Measurements from ENCODE around the gene CCL27. TPM values are rescaled to one million over a fixed set of nuclear protein-coding genes. Genes with fewer than 3 reads are reported as not detected.

Gene CCL27
- polyA plus RNA-seq, 1 donor = 0.18 TPM

DNA sequence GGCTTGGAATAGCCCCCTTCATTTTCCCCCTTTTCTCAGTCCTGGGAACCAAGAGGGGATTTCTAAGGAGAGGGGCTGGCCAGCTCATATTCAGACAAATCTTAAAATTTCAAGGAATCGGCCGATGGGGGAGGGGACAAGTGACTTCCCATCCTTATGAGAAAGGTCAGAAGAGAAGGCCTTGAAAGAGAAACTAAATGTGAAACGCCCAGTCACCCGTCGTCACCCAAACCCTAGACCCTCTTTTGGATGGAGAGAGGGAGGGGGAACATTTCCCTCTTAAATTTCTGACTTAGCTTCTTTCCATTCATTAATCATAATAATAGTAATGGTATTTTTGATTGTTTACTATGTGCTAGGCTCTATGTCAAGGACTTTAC, 29.5 kb upstream of the CCL27 start:
- Histone ChIP-seq H3K4me3 (ENCODE audit: low read length) (no peak overlapping the region), H3K4me1 (ENCODE audit: control insufficient read depth, insufficient read depth, low read length) (no peaks in the 10 kb centered on the region), H3K27ac (ENCODE audit: low read length) (no peak overlapping the region), H3K9me3 (ENCODE audit: control insufficient read depth, low read depth, low read length) (no peaks in the 10 kb centered on the region), H3K27me3 (ENCODE audit: control insufficient read depth, insufficient read depth, low read length) (peaks cover 3% of the 10 kb centered on the region), H3K36me3 (ENCODE audit: control insufficient read depth, insufficient read depth, low read length) (no peaks in the 10 kb centered on the region)
- WGBS (ENCODE audit: insufficient coverage, low lambda C conversion rate) = no CpG with 5 or more reads among the region's 5 CpGs
- DNase-seq = no peak

GRCh38 chr9:34690983-34691935, 28.8 kb upstream of the CCL27 start, which contains the start of gene CCL19:
Gene CCL19, minus strand, starts transcription at chr9:34691276. Its CDS starts 137 bp downstream, at chr9:34691139.
- Histone ChIP-seq H3K36me3 (ENCODE audit: control insufficient read depth, insufficient read depth, low read length) (no peaks in the 10 kb centered on the region), H3K27ac (ENCODE audit: low read length) (no peak within 1 kb of the TSS), H3K27me3 (ENCODE audit: control insufficient read depth, insufficient read depth, low read length) (no peaks in the 10 kb centered on the region), H3K4me1 (ENCODE audit: control insufficient read depth, insufficient read depth, low read length) (no peaks in the 10 kb centered on the region), H3K4me3 (ENCODE audit: low read length) (no peak within 1 kb of the TSS), H3K9me3 (ENCODE audit: control insufficient read depth, low read depth, low read length) (no peaks in the 10 kb centered on the region)
- no peak for DNase-seq
- 100% methylated on average over 1 of the region's 6 CpGs for WGBS (ENCODE audit: insufficient coverage, low lambda C conversion rate)

GRCh38 chr9:34689512-34689911, 27.1 kb upstream of the CCL27 start:
- H3K27ac ChIP-seq (ENCODE audit: low read length) = no peak overlapping the region
- no peaks in the 10 kb centered on the region for H3K36me3 ChIP-seq (ENCODE audit: control insufficient read depth, insufficient read depth, low read length)
- no peaks in the 10 kb centered on the region for H3K4me1 ChIP-seq (ENCODE audit: control insufficient read depth, insufficient read depth, low read length)
- H3K9me3 ChIP-seq (ENCODE audit: control insufficient read depth, low read depth, low read length) = no peaks in the 10 kb centered on the region
- WGBS (ENCODE audit: insufficient coverage, low lambda C conversion rate) = no CpG with 5 or more reads among the region's 8 CpGs
- no peaks in the 10 kb centered on the region for H3K27me3 ChIP-seq (ENCODE audit: control insufficient read depth, insufficient read depth, low read length)
- DNase-seq = no peak
- H3K4me3 ChIP-seq (ENCODE audit: low read length) = no peak overlapping the region

DNA sequence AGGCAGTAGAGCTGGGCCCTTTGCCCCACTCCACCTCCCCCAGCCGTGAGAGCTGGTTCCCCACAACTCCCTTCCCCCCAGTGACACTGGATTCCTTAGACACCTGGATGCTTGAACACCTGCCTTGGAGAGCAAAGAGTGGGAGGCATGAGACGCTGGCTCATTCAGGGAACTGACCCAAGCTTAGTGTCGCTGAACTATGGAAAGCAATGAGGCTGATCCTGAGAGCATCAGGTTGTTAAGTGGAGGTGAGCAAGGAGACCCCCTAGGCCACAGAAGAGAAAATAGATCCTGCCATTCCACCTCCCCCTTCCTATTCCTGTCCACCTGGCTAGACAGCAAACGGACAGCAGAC, 26.6 kb upstream of the CCL27 start:
- H3K4me1 ChIP-seq (ENCODE audit: control insufficient read depth, insufficient read depth, low read length) = no peaks in the 10 kb centered on the region
- H3K9me3 ChIP-seq (ENCODE audit: control insufficient read depth, low read depth, low read length) = no peaks in the 10 kb centered on the region
- H3K4me3 ChIP-seq (ENCODE audit: low read length) = no peak overlapping the region
- H3K27ac ChIP-seq (ENCODE audit: low read length) = no peak overlapping the region
- DNase-seq = no peak
- H3K27me3 ChIP-seq (ENCODE audit: control insufficient read depth, insufficient read depth, low read length) = no peaks in the 10 kb centered on the region
- no peaks in the 10 kb centered on the region for H3K36me3 ChIP-seq (ENCODE audit: control insufficient read depth, insufficient read depth, low read length)
- no CpG with 5 or more reads among the region's 4 CpGs for WGBS (ENCODE audit: insufficient coverage, low lambda C conversion rate)

GRCh38 chr9:34688329-34689115, 26.1 kb upstream of the CCL27 start:
- no CpG with 5 or more reads among the region's 5 CpGs for WGBS (ENCODE audit: insufficient coverage, low lambda C conversion rate)
- H3K4me1 ChIP-seq (ENCODE audit: control insufficient read depth, insufficient read depth, low read length) = no peaks in the 10 kb centered on the region
- H3K27me3 ChIP-seq (ENCODE audit: control insufficient read depth, insufficient read depth, low read length) = no peaks in the 10 kb centered on the region
- H3K27ac ChIP-seq (ENCODE audit: low read length) = no peak overlapping the region
- DNase-seq = no peak
- H3K36me3 ChIP-seq (ENCODE audit: control insufficient read depth, insufficient read depth, low read length) = no peaks in the 10 kb centered on the region
- H3K4me3 ChIP-seq (ENCODE audit: low read length) = no peak overlapping the region
- H3K9me3 ChIP-seq (ENCODE audit: control insufficient read depth, low read depth, low read length) = no peaks in the 10 kb centered on the region

DNA sequence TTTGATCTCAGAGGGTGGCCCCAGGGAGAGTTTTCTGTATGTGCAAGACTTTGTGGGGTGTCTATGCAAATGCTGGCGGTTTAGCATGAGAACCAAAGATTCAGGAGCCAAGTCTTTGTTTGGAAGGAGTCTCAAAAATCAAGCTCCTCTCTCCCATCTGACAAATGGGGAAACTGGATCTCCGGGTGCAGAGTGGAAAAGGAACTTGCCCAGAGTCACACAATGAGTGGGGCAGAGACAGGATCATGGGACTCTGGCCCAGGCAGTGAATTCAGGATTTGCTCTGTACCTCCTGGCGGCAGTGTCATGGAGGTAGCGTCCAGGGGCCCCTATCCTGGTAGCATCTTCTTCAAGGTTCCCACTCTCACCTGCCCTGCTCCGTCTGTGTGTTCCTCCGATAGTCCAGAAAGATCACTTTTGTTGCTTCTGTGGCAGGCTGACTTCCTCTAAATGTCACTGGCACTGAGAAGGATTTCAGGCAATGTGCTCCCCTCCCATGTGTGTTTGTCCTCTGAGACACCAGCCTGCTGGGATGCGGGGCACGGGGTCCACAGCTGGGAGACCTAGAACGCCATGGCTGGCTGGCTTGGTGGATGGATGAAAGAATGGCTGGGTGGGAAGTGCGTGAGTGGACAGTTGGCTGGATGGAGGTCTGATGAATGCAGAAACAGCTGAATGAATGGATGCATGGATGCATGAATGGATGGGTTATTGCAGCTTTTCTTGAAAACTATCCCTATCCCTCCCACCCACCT, 25.0 kb upstream of the CCL27 start:
- WGBS (ENCODE audit: insufficient coverage, low lambda C conversion rate) = no CpG with 5 or more reads among the region's 10 CpGs
- Histone ChIP-seq H3K4me3 (ENCODE audit: low read length) (no peak overlapping the region), H3K4me1 (ENCODE audit: control insufficient read depth, insufficient read depth, low read length) (no peaks in the 10 kb centered on the region), H3K27me3 (ENCODE audit: control insufficient read depth, insufficient read depth, low read length) (no peaks in the 10 kb centered on the region), H3K27ac (ENCODE audit: low read length) (no peak overlapping the region), H3K36me3 (ENCODE audit: control insufficient read depth, insufficient read depth, low read length) (no peaks in the 10 kb centered on the region), H3K9me3 (ENCODE audit: control insufficient read depth, low read depth, low read length) (no peaks in the 10 kb centered on the region)
- DNase-seq = no peak

- H3K9me3 ChIP-seq (ENCODE audit: control insufficient read depth, low read depth, low read length) = no peaks in the 10 kb centered on the region
- WGBS (ENCODE audit: insufficient coverage, low lambda C conversion rate) = no CpG with 5 or more reads among the region's 1 CpG
- H3K27ac ChIP-seq (ENCODE audit: low read length) = no peak overlapping the region
- H3K27me3 ChIP-seq (ENCODE audit: control insufficient read depth, insufficient read depth, low read length) = no peaks in the 10 kb centered on the region
- no peak overlapping the region for H3K4me3 ChIP-seq (ENCODE audit: low read length)
- no peaks in the 10 kb centered on the region for H3K36me3 ChIP-seq (ENCODE audit: control insufficient read depth, insufficient read depth, low read length)
- no peak for DNase-seq
- H3K4me1 ChIP-seq (ENCODE audit: control insufficient read depth, insufficient read depth, low read length) = no peaks in the 10 kb centered on the region
These were observed 24.3 kb upstream of the CCL27 start for GRCh38 chr9:34686732-34687131.

DNA sequence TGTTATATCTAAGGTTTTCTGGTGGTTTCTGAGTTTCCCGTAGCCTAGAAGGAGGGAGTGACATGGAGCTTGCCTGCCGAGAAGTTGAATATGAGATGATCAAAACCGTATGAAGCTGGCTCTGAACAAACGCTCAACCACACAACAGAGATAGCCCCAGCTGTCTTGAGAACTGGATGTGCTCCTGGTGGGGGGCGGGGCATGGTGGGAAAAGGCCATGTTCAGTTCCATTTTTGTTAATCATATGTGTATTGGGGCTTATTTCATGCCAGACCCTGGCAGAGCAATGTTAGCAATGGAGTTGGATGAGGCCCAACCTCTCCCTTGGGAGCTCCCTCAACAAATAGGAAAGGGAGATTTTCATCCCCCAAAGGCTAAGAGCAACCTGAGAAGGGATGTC, 23.8 kb upstream of the CCL27 start:
- no peak overlapping the region for H3K4me3 ChIP-seq (ENCODE audit: low read length)
- H3K9me3 ChIP-seq (ENCODE audit: control insufficient read depth, low read depth, low read length) = no peaks in the 10 kb centered on the region
- no peak for DNase-seq
- H3K36me3 ChIP-seq (ENCODE audit: control insufficient read depth, insufficient read depth, low read length) = no peaks in the 10 kb centered on the region
- no peaks in the 10 kb centered on the region for H3K4me1 ChIP-seq (ENCODE audit: control insufficient read depth, insufficient read depth, low read length)
- WGBS (ENCODE audit: insufficient coverage, low lambda C conversion rate) = no CpG with 5 or more reads among the region's 5 CpGs
- H3K27me3 ChIP-seq (ENCODE audit: control insufficient read depth, insufficient read depth, low read length) = no peaks in the 10 kb centered on the region
- H3K27ac ChIP-seq (ENCODE audit: low read length) = no peak overlapping the region

DNA sequence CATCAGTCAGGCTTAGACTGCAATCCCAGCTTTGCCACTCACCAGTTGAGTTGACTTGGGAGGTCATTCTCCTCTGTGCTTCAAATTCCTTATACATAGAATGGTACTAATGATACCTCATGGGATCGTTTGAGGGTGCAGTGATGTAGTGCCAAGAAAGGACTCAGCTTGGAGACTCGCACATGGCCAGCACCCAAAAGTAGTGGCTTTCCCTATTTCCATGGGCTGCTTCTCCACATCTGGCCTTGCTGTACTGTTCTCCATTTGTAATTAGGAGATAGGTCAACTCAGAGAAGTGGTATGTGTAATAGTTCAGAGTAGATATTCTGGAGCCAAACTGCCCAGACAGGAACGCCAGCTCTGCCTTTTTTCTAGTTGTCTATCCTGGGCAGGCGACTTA, 23.1 kb upstream of the CCL27 start:
- no peak overlapping the region for H3K4me3 ChIP-seq (ENCODE audit: low read length)
- no CpG with 5 or more reads among the region's 4 CpGs for WGBS (ENCODE audit: insufficient coverage, low lambda C conversion rate)
- no peaks in the 10 kb centered on the region for H3K27me3 ChIP-seq (ENCODE audit: control insufficient read depth, insufficient read depth, low read length)
- DNase-seq = no peak
- H3K9me3 ChIP-seq (ENCODE audit: control insufficient read depth, low read depth, low read length) = no peaks in the 10 kb centered on the region
- H3K27ac ChIP-seq (ENCODE audit: low read length) = no peak overlapping the region
- no peaks in the 10 kb centered on the region for H3K36me3 ChIP-seq (ENCODE audit: control insufficient read depth, insufficient read depth, low read length)
- no peaks in the 10 kb centered on the region for H3K4me1 ChIP-seq (ENCODE audit: control insufficient read depth, insufficient read depth, low read length)

DNA sequence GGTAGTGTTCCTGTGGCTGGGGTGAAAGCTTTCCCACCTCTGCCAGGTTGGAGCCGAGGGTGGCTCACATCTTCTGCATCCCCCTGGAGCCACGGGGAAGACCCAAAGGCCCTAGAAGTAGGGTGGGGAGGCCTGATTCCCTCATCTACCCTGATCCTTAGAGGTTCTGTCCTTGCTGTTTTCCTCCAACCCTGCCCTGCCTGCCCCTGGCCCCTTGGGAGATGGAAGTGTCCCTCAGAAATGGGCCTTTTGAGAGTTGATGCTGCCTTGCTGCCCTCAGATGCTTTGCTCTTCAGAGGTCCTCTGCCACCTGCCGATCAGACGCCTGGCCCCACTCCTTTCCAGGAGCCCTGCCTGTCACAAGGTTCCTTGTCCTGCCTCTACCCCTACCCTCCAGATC, 22.4 kb upstream of the CCL27 start:
- Histone ChIP-seq H3K9me3 (ENCODE audit: control insufficient read depth, low read depth, low read length) (no peaks in the 10 kb centered on the region), H3K4me3 (ENCODE audit: low read length) (no peak overlapping the region), H3K27ac (ENCODE audit: low read length) (no peak overlapping the region), H3K36me3 (ENCODE audit: control insufficient read depth, insufficient read depth, low read length) (no peaks in the 10 kb centered on the region), H3K27me3 (ENCODE audit: control insufficient read depth, insufficient read depth, low read length) (no peaks in the 10 kb centered on the region), H3K4me1 (ENCODE audit: control insufficient read depth, insufficient read depth, low read length) (no peaks in the 10 kb centered on the region)
- no CpG with 5 or more reads among the region's 4 CpGs for WGBS (ENCODE audit: insufficient coverage, low lambda C conversion rate)
- DNase-seq = no peak

All from large intestine (tissue), 3 donors.